ENCODE measurements around the gene NEGR1. TPM values are rescaled to one million over a fixed set of nuclear protein-coding genes. Genes with fewer than 3 reads are reported as not detected.
A peak's percentile ranks its signal among the peaks of the same experiment; 100 is the strongest.

NEGR1 gene
- total RNA-seq, 1 donor from 2014 or later, result 0.26 TPM

- Histone ChIP-seq H3K36me3 (ENCODE audit: control insufficient read depth, insufficient read depth, low read length) (no peaks in the 10 kb centered on the region), H3K4me3 (ENCODE audit: low read depth, low read length) (no peak overlapping the region), H3K27me3 (ENCODE audit: control insufficient read depth, insufficient read depth, low read length) (no peaks in the 10 kb centered on the region)
- DNase-seq (ENCODE audit: low read depth) (peak; percentile 8), FAIRE-seq (no peak)
- TF ChIP-seq CTCF (IDR thresholded peaks at IDR 0.05; ENCODE audit: insufficient read depth, low read length, severe bottlenecking), result no peak
These were observed 230.8 kb downstream of the NEGR1 start for GRCh38 chr1:72051538-72051937.

- no peaks in the 10 kb centered on the region for H3K27me3 ChIP-seq (ENCODE audit: control insufficient read depth, insufficient read depth, low read length)
- no peak for DNase-seq (ENCODE audit: low read depth)
- no peaks in the 10 kb centered on the region for H3K36me3 ChIP-seq (ENCODE audit: control insufficient read depth, insufficient read depth, low read length)
- no peak overlapping the region for H3K4me3 ChIP-seq (ENCODE audit: low read depth, low read length)
- FAIRE-seq, result no peak
- no peak for TF ChIP-seq CTCF (IDR thresholded peaks at IDR 0.05; ENCODE audit: insufficient read depth, low read length, severe bottlenecking)
These were observed 231.8 kb downstream of the NEGR1 start for GRCh38 chr1:72050551-72050950.

GRCh38 chr1:72037745-72038343, 244.5 kb downstream of the NEGR1 start:
- Histone ChIP-seq H3K4me3 (ENCODE audit: low read depth, low read length) (no peak overlapping the region), H3K36me3 (ENCODE audit: control insufficient read depth, insufficient read depth, low read length) (no peaks in the 10 kb centered on the region), H3K27me3 (ENCODE audit: control insufficient read depth, insufficient read depth, low read length) (no peaks in the 10 kb centered on the region)
- DNase-seq (ENCODE audit: low read depth), result peak; percentile 53
- peak; percentile 48 for TF ChIP-seq CTCF (IDR thresholded peaks at IDR 0.05; ENCODE audit: insufficient read depth, low read length, severe bottlenecking)
- FAIRE-seq, result no peak

GRCh38 chr1:72034827-72035226, 247.5 kb downstream of the NEGR1 start:
- DNase-seq (ENCODE audit: low read depth), result no peak
- FAIRE-seq, result no peak
- no peaks in the 10 kb centered on the region for H3K36me3 ChIP-seq (ENCODE audit: control insufficient read depth, insufficient read depth, low read length)
- no peak overlapping the region for H3K4me3 ChIP-seq (ENCODE audit: low read depth, low read length)
- H3K27me3 ChIP-seq (ENCODE audit: control insufficient read depth, insufficient read depth, low read length), result no peaks in the 10 kb centered on the region
- no peak for TF ChIP-seq CTCF (IDR thresholded peaks at IDR 0.05; ENCODE audit: insufficient read depth, low read length, severe bottlenecking)

- H3K27me3 ChIP-seq (ENCODE audit: control insufficient read depth, insufficient read depth, low read length), result no peaks in the 10 kb centered on the region
- no peak for TF ChIP-seq CTCF (IDR thresholded peaks at IDR 0.05; ENCODE audit: insufficient read depth, low read length, severe bottlenecking)
- DNase-seq (ENCODE audit: low read depth) (no peak), FAIRE-seq (no peak)
- H3K36me3 ChIP-seq (ENCODE audit: control insufficient read depth, insufficient read depth, low read length), result no peaks in the 10 kb centered on the region
- H3K4me3 ChIP-seq (ENCODE audit: low read depth, low read length), result no peak overlapping the region
These were observed 259.0 kb downstream of the NEGR1 start for GRCh38 chr1:72023063-72023930.
